Lung (tissue), 12 donors: Measurements from ENCODE around the gene PLEKHA4. TPM values are rescaled to one million over a fixed set of nuclear protein-coding genes. Genes with fewer than 3 reads are reported as not detected.
A peak's percentile ranks its signal among the peaks of the same experiment; 100 is the strongest.
"Not testable (repeated sequence)": the region's sequence is repeated elsewhere in the genome, so short reads cannot be mapped to it uniquely, and the experiment has no call there.

ENCODE experiments used
- ATAC-seq: fragments of 200-7000 bp; cut with Tn5 transposase; one replicate; pipeline ENCODE4 v1.9.1; 2020; ENCODE audit warnings: moderate number of reproducible peaks; ENCODE audit not compliant: insufficient read depth, low FRiP score
- DNase-seq, 3 donors: peaks; one replicate each; pipeline ENCODE4 v3.0.0-alpha.2; 2013 to 2017
- H3K27ac ChIP-seq, 2 donors: one replicate each; pipeline ENCODE4 v1.5.1; 2013; ENCODE audit warnings: mild to moderate bottlenecking in 2 of 2, moderate library complexity in 2 of 2, control low read depth in 1 of 2, inconsistent platforms in 1 of 2, low read depth in 1 of 2, low read length in 1 of 2
- H3K27me3 ChIP-seq, 3 donors: one replicate each; pipeline ENCODE4 v1.5.1; 2013; ENCODE audit warnings: low read length in 2 of 3; ENCODE audit not compliant: control insufficient read depth in 3 of 3, insufficient read depth in 3 of 3
- H3K36me3 ChIP-seq, 4 donors: one replicate each; pipeline ENCODE4 v1.5.1; 2013; ENCODE audit warnings: low read length in 4 of 4, mild to moderate bottlenecking in 1 of 4, moderate library complexity in 1 of 4; ENCODE audit not compliant: control insufficient read depth in 4 of 4, insufficient read depth in 4 of 4
- H3K4me1 ChIP-seq, 5 donors: one replicate each; pipeline ENCODE4 v1.5.1; 2013; ENCODE audit warnings: low read length in 5 of 5, mild to moderate bottlenecking in 2 of 5, moderate library complexity in 1 of 5; ENCODE audit not compliant: control insufficient read depth in 5 of 5, insufficient read depth in 5 of 5
- H3K4me3 ChIP-seq: one replicate; pipeline ENCODE4 v1.5.1; 2013; ENCODE audit warnings: mild to moderate bottlenecking, control low read depth, moderate library complexity
- H3K9ac ChIP-seq, 2 donors: one replicate each; pipeline ENCODE4 v1.5.1; 2013; ENCODE audit warnings: low read length in 2 of 2, control low read depth in 1 of 2; ENCODE audit not compliant: insufficient read depth in 1 of 2
- H3K9me3 ChIP-seq, 4 donors: one replicate each; pipeline ENCODE4 v1.5.1; 2013; ENCODE audit warnings: low read length in 3 of 4, mild to moderate bottlenecking in 1 of 4, moderate library complexity in 1 of 4; ENCODE audit not compliant: control insufficient read depth in 4 of 4, insufficient read depth in 3 of 4
- CTCF ChIP-seq: IDR thresholded peaks from 2 replicates; pipeline ENCODE4 v1.5.1; 2012; ENCODE audit warnings: mild to moderate bottlenecking; ENCODE audit errors: control extremely low read depth, extremely low read depth
- WGBS, 2 donors: extraction: QIAGEN DNeasy Blood & Tissue Kit; methylation state at CpG; one replicate each; pipeline ENCODE4 v1.1.7; 2013; 5-methylcytosine and 5-hydroxymethylcytosine counted together
- polyA plus RNA-seq, 2 donors: library from polyadenylated mRNA; stranded (reverse); fragments of 200-250 nt; gene quantifications; one replicate each; pipeline ENCODE4 v1.2.1, GENCODE V29; 2013
- total RNA-seq, 2 donors: library from RNA; depleted of rRNA in 1 of 2; stranded (reverse); fragments of >200 nt in 1 of 2; gene quantifications; one replicate each; pipeline ENCODE4 v1.2.1, GENCODE V29; 2014 to 2021
- donor health status: control.
- donor health status: control.
- donor health status: Bipolar disorder and iron deficiency.
- donor health status: healthy.
- donor health status: DM: yes; HTN: yes; CAD: no.

The PLEKHA4 gene
- total and polyA plus RNA-seq, 4 donors: 8.4 to 57.7 (median 20.7) TPM

GRCh38 chr19:48896191-48896720 lies 27.8 kb upstream of the PLEKHA4 start:
- peak overlapping the region in 1 of 2 donors; percentile 26 for H3K27ac ChIP-seq
- H3K36me3 ChIP-seq: no peaks in the 10 kb centered on the region
- TF ChIP-seq CTCF: no peak
- DNase-seq: peak; percentile 79 to 86 (median 84)
- no peak overlapping the region for H3K9ac ChIP-seq
- H3K4me1 ChIP-seq: peaks cover 0 to 9% (median 3%) of the 10 kb centered on the region in 5 donors
- no peak overlapping the region for H3K4me3 ChIP-seq
- no peaks in the 10 kb centered on the region for H3K9me3 ChIP-seq
- ATAC-seq: no peak
- WGBS, 2 donors: 15 to 32% methylated on average over 23 to 25 of the region's 25 CpGs
- H3K27me3 ChIP-seq: no peaks in the 10 kb centered on the region

DNA sequence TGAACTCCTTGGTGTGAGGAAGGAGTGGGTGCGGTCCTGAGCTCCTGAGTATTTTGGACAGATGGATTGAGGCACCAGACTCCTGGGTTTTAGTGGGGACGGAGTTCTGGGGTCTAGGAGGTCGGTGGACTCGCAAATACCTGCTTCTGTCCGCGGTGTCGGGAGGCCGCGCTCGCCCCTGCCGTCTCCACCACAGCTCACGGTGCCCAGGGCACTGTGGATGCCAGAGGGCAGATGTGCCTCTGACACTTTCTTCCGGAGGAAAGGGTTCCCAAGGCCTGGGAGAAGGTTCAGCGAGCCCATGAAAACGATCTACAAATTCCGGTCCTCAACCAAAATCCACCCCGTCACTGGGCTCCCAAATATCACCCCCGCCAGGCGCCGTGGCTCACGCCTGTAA lies 26.8 kb upstream of the PLEKHA4 start:
- Histone ChIP-seq H3K27ac (peak overlapping the region in 1 of 2 donors; percentile 15), H3K36me3 (no peaks in the 10 kb centered on the region), H3K4me3 (no peak overlapping the region), H3K4me1 (peaks cover 0 to 5% (median 3%) of the 10 kb centered on the region in 5 donors), H3K9me3 (no peaks in the 10 kb centered on the region), H3K9ac (no peak overlapping the region), H3K27me3 (no peaks in the 10 kb centered on the region)
- TF ChIP-seq CTCF: no peak
- 54 to 62% methylated on average over 21 of the region's 21 CpGs for WGBS, 2 donors
- no peak for DNase-seq
- no peak for ATAC-seq

DNA sequence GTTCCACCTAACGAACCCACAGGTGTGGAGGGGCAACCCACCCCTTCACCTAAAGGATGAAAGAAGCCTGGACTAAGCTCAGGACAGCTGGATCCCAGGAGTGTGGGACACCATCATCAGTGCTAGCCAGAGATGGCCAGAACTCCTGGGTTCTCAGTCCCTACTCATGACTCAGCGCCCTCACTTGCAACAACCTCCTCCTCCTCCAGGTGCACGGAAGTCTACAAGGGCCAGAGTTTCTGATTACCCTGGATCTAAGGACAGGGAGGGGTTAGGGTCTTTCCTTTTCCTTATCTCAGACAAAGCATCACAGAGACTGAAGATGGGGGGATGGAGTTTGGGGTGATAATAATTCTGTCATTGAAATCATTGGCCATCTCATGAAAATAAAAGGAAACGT lies 22.1 kb upstream of the PLEKHA4 start:
- no peak overlapping the region for H3K27ac ChIP-seq

DNA sequence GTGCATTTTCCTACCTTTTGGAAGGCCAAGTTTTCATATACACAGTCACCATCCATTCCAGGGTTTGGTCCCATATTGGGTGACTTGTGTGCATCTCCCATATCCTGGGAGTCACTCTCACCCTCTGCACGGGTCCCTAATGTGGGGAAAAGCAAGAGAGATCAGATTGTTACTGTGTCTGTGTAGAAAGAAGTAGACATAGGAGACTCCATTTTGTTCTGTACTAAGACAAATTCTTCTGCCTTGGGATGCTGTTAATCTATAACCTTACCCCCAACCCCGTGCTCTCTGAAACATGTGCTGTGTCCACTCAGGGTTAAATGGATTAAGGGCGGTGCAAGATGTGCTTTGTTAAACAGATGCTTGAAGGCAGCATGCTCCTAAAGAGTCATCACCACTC lies 21.1 kb upstream of the PLEKHA4 start:
- not testable (repeated sequence) for ATAC-seq, DNase-seq, H3K4me3 ChIP-seq, H3K9ac ChIP-seq, H3K4me1 ChIP-seq, H3K27ac ChIP-seq, H3K9me3 ChIP-seq, H3K36me3 ChIP-seq, H3K27me3 ChIP-seq
- WGBS, 2 donors: 76 to 87% methylated on average over 1 of the region's 3 CpGs

More for the DNA sequence above, 22.1 kb upstream of the PLEKHA4 start:
- Histone ChIP-seq H3K9me3 (no peaks in the 10 kb centered on the region), H3K4me3 (no peak overlapping the region), H3K36me3 (no peaks in the 10 kb centered on the region), H3K9ac (no peak overlapping the region), H3K4me1 (peaks cover 0 to 4% (median 0%) of the 10 kb centered on the region in 5 donors), H3K27me3 (no peaks in the 10 kb centered on the region)
- no peak for ATAC-seq
- no peak for DNase-seq
- WGBS, 2 donors: 86% methylated on average over 4 of the region's 4 CpGs
- no peak for TF ChIP-seq CTCF
